Measurements from ENCODE around the gene CFC1. TPM values are rescaled to one million over a fixed set of nuclear protein-coding genes. Genes with fewer than 3 reads are reported as not detected.
"Not testable (repeated sequence)": the region's sequence is repeated elsewhere in the genome, so short reads cannot be mapped to it uniquely, and the experiment has no call there.

Gene CFC1
- total RNA-seq, 1 experiment from 2014 or later: not detected

DNA sequence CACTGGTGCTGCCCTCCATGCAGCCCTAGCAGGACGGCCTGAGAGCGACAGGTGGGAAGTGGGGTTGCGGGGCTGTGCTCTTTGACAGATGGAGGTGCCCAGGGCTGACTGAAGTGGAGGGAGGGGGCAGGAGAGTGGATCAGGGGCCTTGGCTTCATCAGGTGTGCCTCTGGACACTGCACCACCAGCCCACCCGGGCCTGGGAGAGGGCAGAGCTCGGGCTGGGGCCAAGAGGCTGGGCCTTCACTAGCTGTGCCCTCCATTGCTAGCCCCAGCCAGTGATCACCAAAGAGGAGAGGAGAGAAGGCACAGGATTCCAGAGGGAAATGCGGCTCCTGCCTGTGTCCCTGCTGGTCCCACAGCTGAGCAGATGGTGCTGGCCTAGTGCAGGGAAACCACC, 2.6 kb downstream of the CFC1 start:
- H2AFZ ChIP-seq (ENCODE audit: low read length); H3K4me1 ChIP-seq (ENCODE audit: insufficient read depth, low read length); ATAC-seq; H4K20me1 ChIP-seq (ENCODE audit: low read length); H3F3A ChIP-seq (ENCODE audit: low read length, unreplicated experiment); H3K79me2 ChIP-seq (ENCODE audit: low read length); CTCF ChIA-PET; H3K9me2 ChIP-seq (replicated peaks; ENCODE audit: low read length); H3K9ac ChIP-seq (ENCODE audit: low read length); H3K4me3 ChIP-seq (ENCODE audit: low read length); H3K4me2 ChIP-seq (ENCODE audit: low read length); intact Hi-C loops (cut with micrococcal nuclease); H3K27ac ChIP-seq (ENCODE audit: low read length); H3K36me3 ChIP-seq (ENCODE audit: low read depth, low read length); DNase-seq; BruUV-seq (replicated peaks); H3K9me3 ChIP-seq (ENCODE audit: low read length); H3K27me3 ChIP-seq (ENCODE audit: low read length); POLR2A ChIA-PET (ENCODE audit: unreplicated experiment): not testable (repeated sequence)

GRCh38 chr2:130594011-130594410, 5.4 kb downstream of the CFC1 start:
- H3K4me1 ChIP-seq (ENCODE audit: insufficient read depth, low read length); BruUV-seq (replicated peaks); H3K79me2 ChIP-seq (ENCODE audit: low read length); intact Hi-C loops (cut with micrococcal nuclease); H3K9me3 ChIP-seq (ENCODE audit: low read length); DNase-seq; H4K20me1 ChIP-seq (ENCODE audit: low read length); H3K27me3 ChIP-seq (ENCODE audit: low read length); ATAC-seq; H3K9me2 ChIP-seq (replicated peaks; ENCODE audit: low read length); H3K9ac ChIP-seq (ENCODE audit: low read length); H3K4me2 ChIP-seq (ENCODE audit: low read length); H2AFZ ChIP-seq (ENCODE audit: low read length); H3K27ac ChIP-seq (ENCODE audit: low read length); POLR2A ChIA-PET (ENCODE audit: unreplicated experiment); H3K4me3 ChIP-seq (ENCODE audit: low read length); CTCF ChIA-PET; H3K36me3 ChIP-seq (ENCODE audit: low read depth, low read length); H3F3A ChIP-seq (ENCODE audit: low read length, unreplicated experiment): not testable (repeated sequence)

DNA sequence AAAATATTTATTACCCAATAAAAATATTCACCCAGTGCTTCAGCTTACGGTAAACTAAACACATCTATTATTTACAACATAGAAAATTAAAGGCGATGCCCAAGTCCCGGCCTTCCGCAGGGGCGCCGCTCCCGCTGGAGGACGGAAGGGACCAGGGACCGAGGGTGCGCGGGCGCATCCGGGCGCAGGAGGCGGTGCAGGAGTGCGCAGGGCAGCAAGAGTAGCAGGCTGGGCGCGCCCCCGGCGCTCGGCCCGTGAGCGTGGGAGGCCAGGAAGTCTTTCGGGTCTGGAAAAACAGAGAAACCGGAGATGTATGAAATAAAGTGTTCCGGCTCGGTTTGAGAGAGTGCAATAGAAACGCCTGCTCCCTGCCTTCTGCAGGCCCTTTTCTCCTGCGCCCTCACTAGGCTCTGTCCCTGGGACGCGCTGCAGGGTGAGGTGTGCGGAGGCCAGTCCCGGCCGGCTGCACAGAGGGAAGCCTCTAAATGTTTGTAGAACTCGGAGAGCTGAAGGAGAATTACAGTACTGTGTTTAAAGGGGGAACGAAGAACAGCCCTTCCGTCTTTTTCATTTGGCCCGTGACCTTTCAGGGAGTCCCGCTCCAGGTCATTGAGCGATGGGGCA, 6.5 kb downstream of the CFC1 start:
- H3K9ac ChIP-seq (ENCODE audit: low read length); POLR2A ChIA-PET (ENCODE audit: unreplicated experiment); H3K27me3 ChIP-seq (ENCODE audit: low read length); H3K4me3 ChIP-seq (ENCODE audit: low read length); H3K36me3 ChIP-seq (ENCODE audit: low read depth, low read length); DNase-seq; H3K27ac ChIP-seq (ENCODE audit: low read length); H3K4me2 ChIP-seq (ENCODE audit: low read length); H3F3A ChIP-seq (ENCODE audit: low read length, unreplicated experiment); H3K4me1 ChIP-seq (ENCODE audit: insufficient read depth, low read length); H4K20me1 ChIP-seq (ENCODE audit: low read length); H3K79me2 ChIP-seq (ENCODE audit: low read length); H3K9me2 ChIP-seq (replicated peaks; ENCODE audit: low read length); BruUV-seq (replicated peaks); intact Hi-C loops (cut with micrococcal nuclease); H2AFZ ChIP-seq (ENCODE audit: low read length); H3K9me3 ChIP-seq (ENCODE audit: low read length); CTCF ChIA-PET: not testable (repeated sequence)
- peak; percentile 54 for ATAC-seq

GRCh38 chr2:130590842-130591359, 8.5 kb downstream of the CFC1 start:
- H3K9me3 ChIP-seq (ENCODE audit: low read length); H3K27ac ChIP-seq (ENCODE audit: low read length); H3K79me2 ChIP-seq (ENCODE audit: low read length); H3K9me2 ChIP-seq (replicated peaks; ENCODE audit: low read length); POLR2A ChIA-PET (ENCODE audit: unreplicated experiment); H3K27me3 ChIP-seq (ENCODE audit: low read length); intact Hi-C loops (cut with micrococcal nuclease); CTCF ChIA-PET; H3K4me2 ChIP-seq (ENCODE audit: low read length); H3F3A ChIP-seq (ENCODE audit: low read length, unreplicated experiment); BruUV-seq (replicated peaks); H3K4me3 ChIP-seq (ENCODE audit: low read length); H3K9ac ChIP-seq (ENCODE audit: low read length); H2AFZ ChIP-seq (ENCODE audit: low read length); H4K20me1 ChIP-seq (ENCODE audit: low read length); DNase-seq; H3K36me3 ChIP-seq (ENCODE audit: low read depth, low read length); H3K4me1 ChIP-seq (ENCODE audit: insufficient read depth, low read length): not testable (repeated sequence)
- peak; percentile 19; the same call in 1 of the 2 replicates for ATAC-seq

- H3K9me2 ChIP-seq (replicated peaks; ENCODE audit: low read length); H3F3A ChIP-seq (ENCODE audit: low read length, unreplicated experiment); ATAC-seq; DNase-seq; BruUV-seq (replicated peaks); H3K9me3 ChIP-seq (ENCODE audit: low read length); H2AFZ ChIP-seq (ENCODE audit: low read length); H3K79me2 ChIP-seq (ENCODE audit: low read length); H3K27me3 ChIP-seq (ENCODE audit: low read length); H3K4me1 ChIP-seq (ENCODE audit: insufficient read depth, low read length); H3K9ac ChIP-seq (ENCODE audit: low read length); H3K4me3 ChIP-seq (ENCODE audit: low read length); intact Hi-C loops (cut with micrococcal nuclease); POLR2A ChIA-PET (ENCODE audit: unreplicated experiment); H3K36me3 ChIP-seq (ENCODE audit: low read depth, low read length); H3K27ac ChIP-seq (ENCODE audit: low read length); H3K4me2 ChIP-seq (ENCODE audit: low read length); H4K20me1 ChIP-seq (ENCODE audit: low read length); CTCF ChIA-PET: not testable (repeated sequence)
These were observed 9.1 kb downstream of the CFC1 start for GRCh38 chr2:130590170-130590841.

- BruUV-seq (replicated peaks); H3K9ac ChIP-seq (ENCODE audit: low read length); DNase-seq; ATAC-seq; CTCF ChIA-PET; H3K27me3 ChIP-seq (ENCODE audit: low read length); H3F3A ChIP-seq (ENCODE audit: low read length, unreplicated experiment); H3K36me3 ChIP-seq (ENCODE audit: low read depth, low read length); H3K4me2 ChIP-seq (ENCODE audit: low read length); H3K79me2 ChIP-seq (ENCODE audit: low read length); H3K9me2 ChIP-seq (replicated peaks; ENCODE audit: low read length); H3K4me1 ChIP-seq (ENCODE audit: insufficient read depth, low read length); POLR2A ChIA-PET (ENCODE audit: unreplicated experiment); H2AFZ ChIP-seq (ENCODE audit: low read length); H3K9me3 ChIP-seq (ENCODE audit: low read length); H4K20me1 ChIP-seq (ENCODE audit: low read length); H3K27ac ChIP-seq (ENCODE audit: low read length); H3K4me3 ChIP-seq (ENCODE audit: low read length); intact Hi-C loops (cut with micrococcal nuclease): not testable (repeated sequence)
These were observed 10.5 kb downstream of the CFC1 start for GRCh38 chr2:130588688-130589458.
